ENCODE measurements around the gene LARGE1. TPM values are rescaled to one million over a fixed set of nuclear protein-coding genes. Genes with fewer than 3 reads are reported as not detected.

Gene LARGE1
- total and polyA plus RNA-seq, 2 of the 8 experiments (the other 6 are each of a cell fraction or from before 2014, with no cell fraction given) = 43.7 to 83.0 TPM

- Histone ChIP-seq H4K20me1 (replicated peaks in 1 of 2; ENCODE audit: control insufficient read depth in 1 of 2, insufficient read depth in 2 of 2, low read length in 2 of 2) (peaks cover 0 to 8% of the 10 kb centered on the region in 2 experiments), H3K23ac (ENCODE audit: insufficient read length) (no peak overlapping the region), H3K36me3 (ENCODE audit: control insufficient read depth in 2 of 4, insufficient read depth in 4 of 4, low read length in 3 of 4) (no peaks in the 10 kb centered on the region), H3K4ac (replicated peaks; ENCODE audit: insufficient read length, low read depth, low read length) (no peak overlapping the region), H3K14ac (ENCODE audit: insufficient read length) (no peak overlapping the region), H2BK120ac (replicated peaks; ENCODE audit: low read depth, low read length) (no peak overlapping the region), H3K79me1 (ENCODE audit: low read depth, low read length) (peaks cover 5% of the 10 kb centered on the region; the same call in 1 of the 2 replicates), H2AFZ (ENCODE audit: low read length) (no peak overlapping the region), H3K4me2 (ENCODE audit: insufficient read depth in 1 of 2, low read depth in 2 of 2, low read length in 2 of 2) (no peak overlapping the region), H3K56ac (replicated peaks; ENCODE audit: insufficient read length, low read depth, low read length) (no peak overlapping the region), H2BK15ac (ENCODE audit: low read length) (no peak overlapping the region), H3K4me3 (ENCODE audit: extremely low read depth in 1 of 4, insufficient read depth in 2 of 4, low read depth in 3 of 4, low read length in 4 of 4) (no peak overlapping the region), H3K18ac (ENCODE audit: extremely low read depth, low read length) (no peak overlapping the region), H4K8ac (ENCODE audit: extremely low read depth, insufficient read depth, low read length) (no peak overlapping the region), H2AK5ac (ENCODE audit: low read depth, low read length) (no peak overlapping the region), H2BK12ac (ENCODE audit: low read depth, low read length) (no peak overlapping the region), H4K91ac (replicated peaks; ENCODE audit: insufficient read length, low read length) (no peak overlapping the region), H2BK20ac (ENCODE audit: low read length) (no peak overlapping the region), H3K27ac (ENCODE audit: low read depth, low read length) (no peak overlapping the region), H3K23me2 (ENCODE audit: low read depth, low read length) (no peaks in the 10 kb centered on the region), H3K27me3 (replicated peaks in 1 of 4; ENCODE audit: control insufficient read depth in 3 of 4, extremely low read depth in 1 of 4, insufficient read depth in 3 of 4, low read length in 3 of 4) (no peaks in the 10 kb centered on the region), H3K9ac (replicated peaks in 1 of 4; ENCODE audit: extremely low read depth in 1 of 4, low read depth in 3 of 4, low read length in 3 of 4) (no peak overlapping the region), H3K79me2 (ENCODE audit: control insufficient read depth in 1 of 2, insufficient read depth in 2 of 2, low read length in 2 of 2) (peaks cover 0 to 19% of the 10 kb centered on the region in 2 experiments; a peak in 1 of 4 replicates), H3K4me1 (replicated peaks in 1 of 4; ENCODE audit: control insufficient read depth in 3 of 4, insufficient read depth in 4 of 4, low read length in 3 of 4) (peaks cover 0 to 5% (median 2%) of the 10 kb centered on the region in 4 experiments; a peak in 5 of 7 replicates), H2BK5ac (ENCODE audit: low read depth, low read length) (no peak overlapping the region), H3K9me3 (ENCODE audit: insufficient read depth in 2 of 2, low read depth in 1 of 2, low read length in 1 of 2) (no peaks in the 10 kb centered on the region), H4K5ac (ENCODE audit: insufficient read length, low read depth, low read length) (no peak overlapping the region)
- ChIA-PET POLR2A (ENCODE audit: partially characterized antibody) (no interaction called here), CTCF (ENCODE audit: partially characterized antibody) (interaction anchor here (0.6 kb wide), 1 partner anchor 310 kb away, joined by 3 read pairs; no protein-coding TSS in a partner anchor)
- FAIRE-seq = no peak
- WGBS, 2 experiments (ENCODE audit: extremely low coverage in 1 of 2, insufficient coverage in 1 of 2, insufficient read length in 1 of 2, insufficient replicate concordance in 2 of 2, low coverage in 1 of 2, low lambda C conversion rate in 2 of 2, missing lambda C conversion rate in 1 of 2) = 81% methylated on average over 7 of the region's 7 CpGs; no CpG with 5 or more reads in 1 of the 2 experiments
- no peak for DNase-seq (ENCODE audit: low read depth in 1 of 2, low spot score in 2 of 2)
- TF ChIP-seq SUZ12 (IDR thresholded peaks at IDR 0.05; ENCODE audit: low read length) (no peak), NRF1 (IDR thresholded peaks at IDR 0.05; ENCODE audit: low read depth, low read length) (no peak), SRF (IDR thresholded peaks at IDR 0.05; ENCODE audit: low read depth, low read length) (no peak), SIX5 (IDR thresholded peaks at IDR 0.05; ENCODE audit: low read depth, low read length) (no peak), TEAD4 (IDR thresholded peaks at IDR 0.05; ENCODE audit: low read depth, low read length) (no peak), RXRA (IDR thresholded peaks at IDR 0.05; ENCODE audit: insufficient read depth, low read depth, low read length) (no peak), TBP (IDR thresholded peaks at IDR 0.05; ENCODE audit: low read depth, low read length) (no peak), TAF1 (IDR thresholded peaks at IDR 0.05; ENCODE audit: low read depth, low read length) (no peak), RFX5 (IDR thresholded peaks at IDR 0.05; ENCODE audit: borderline replicate concordance, low read depth, low read length) (no peak), CHD2 (IDR thresholded peaks at IDR 0.05; ENCODE audit: low read length) (no peak), BCL11A (IDR thresholded peaks at IDR 0.05; ENCODE audit: low read depth in 2 of 2, low read length in 2 of 2) (no peak), ASH2L (IDR thresholded peaks at IDR 0.05; ENCODE audit: low read length) (no peak), PHF8 (conservative IDR thresholded peaks at IDR 0.05; ENCODE audit: low read depth, low read length) (no peak)
Observed at GRCh38 chr22:33513388-33514338, 406.6 kb downstream of the LARGE1 start.
